Fibroblast of skin of left biceps (primary cell): ENCODE data around the gene RMND1.
"Not testable (repeated sequence)": the region's sequence is repeated elsewhere in the genome, so short reads cannot be mapped to it uniquely, and the experiment has no call there.

Source experiments
- DNase-seq, 2 experiments: peaks; one replicate each; pipeline ENCODE4 v3.0.0-alpha.2; 2013; ENCODE audit warnings: low read depth in 2 of 2

The RMND1 gene

DNA sequence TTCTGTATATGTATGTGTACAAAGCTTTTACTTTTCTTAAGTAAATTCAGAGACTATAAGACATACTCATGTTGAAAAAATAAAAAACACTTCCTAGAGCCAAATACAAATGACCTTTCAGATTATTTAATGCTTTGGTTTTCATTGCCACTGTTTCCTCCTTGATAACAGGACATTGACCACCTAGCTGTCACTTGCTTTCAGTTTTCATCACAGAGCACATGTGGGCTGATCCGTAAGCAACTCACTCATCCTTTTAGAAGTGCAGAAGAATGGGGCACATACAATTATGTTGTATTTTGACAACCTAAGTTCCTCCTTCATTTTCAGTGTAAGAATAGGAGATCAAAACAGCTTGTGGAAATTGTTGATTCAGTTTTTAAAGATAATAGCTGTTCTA lies 66.7 kb downstream of the RMND1 start:
- no peak for DNase-seq

DNA sequence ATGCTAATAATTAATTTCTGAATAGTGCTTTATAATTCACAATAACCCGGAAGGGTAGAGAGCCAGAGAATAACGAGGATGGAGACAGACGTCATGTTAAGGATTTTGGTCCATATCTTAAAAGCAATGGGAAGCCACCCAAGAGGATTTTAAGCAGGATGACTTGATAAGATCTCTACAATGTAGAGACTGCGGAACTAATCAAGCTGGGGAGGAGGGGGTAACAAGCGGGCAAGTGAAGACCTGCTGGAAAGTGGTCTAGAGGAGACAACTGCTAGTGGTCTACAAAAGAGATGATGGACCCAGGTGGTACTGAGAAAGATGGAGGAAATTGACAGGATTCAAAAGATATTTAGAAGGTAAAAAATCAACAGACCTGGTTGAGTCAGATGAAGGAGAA lies 67.8 kb downstream of the RMND1 start:
- no peak for DNase-seq

DNA sequence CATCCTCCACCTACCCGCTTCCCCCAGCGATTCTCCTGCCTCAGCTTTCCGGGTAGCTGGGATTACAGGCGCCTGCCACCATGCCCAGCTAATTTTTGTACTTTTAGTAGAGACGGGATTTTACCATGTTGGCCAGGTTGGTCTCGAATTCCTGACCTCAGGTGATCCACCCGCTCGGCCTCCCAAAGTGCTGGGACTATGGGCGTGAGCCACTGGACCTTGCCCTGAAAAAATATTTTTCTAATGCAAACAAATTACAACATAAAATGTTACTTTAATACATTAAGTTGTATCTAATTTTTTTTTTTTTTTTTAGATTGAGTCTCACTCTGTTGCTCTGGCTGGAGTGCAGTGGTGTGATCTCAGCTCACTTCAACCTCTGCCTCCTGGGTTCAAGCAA lies 69.3 kb downstream of the RMND1 start:
- DNase-seq: not testable (repeated sequence)

DNA sequence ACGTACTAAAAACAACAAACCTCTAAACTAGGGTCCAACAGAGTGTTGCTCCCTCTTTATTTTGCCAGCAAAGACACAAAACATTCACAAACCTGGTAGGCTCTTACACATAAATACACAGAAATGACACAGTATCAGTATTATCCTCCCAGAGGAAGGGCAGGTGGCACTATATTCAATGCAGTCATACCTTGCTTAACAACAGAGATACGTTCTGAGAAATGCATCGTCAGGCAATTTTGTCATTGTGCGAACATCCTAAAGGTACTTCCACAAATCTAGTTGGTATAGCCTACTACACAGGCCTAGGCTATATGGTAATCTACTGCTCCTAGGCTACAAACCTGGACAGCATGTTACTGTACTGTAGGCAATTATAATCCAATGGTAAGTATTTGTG lies 70.2 kb downstream of the RMND1 start:
- no peak for DNase-seq

DNA sequence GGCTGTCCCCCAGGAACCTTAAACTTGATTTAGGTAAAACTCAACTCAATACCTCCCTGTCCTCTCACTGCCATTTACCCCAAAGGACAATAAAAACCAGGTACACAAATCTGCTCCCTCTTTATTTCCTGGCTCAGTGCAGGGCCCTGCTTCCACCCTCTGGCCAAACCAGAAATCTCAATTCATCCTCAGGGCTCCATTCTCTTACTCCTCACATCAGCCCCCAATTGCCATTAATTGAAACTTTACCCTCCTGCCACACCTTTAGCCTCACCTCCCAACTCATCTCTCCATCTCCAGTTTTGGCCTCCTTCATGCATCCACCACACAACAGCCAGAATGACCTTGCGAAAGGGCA lies 71.1 kb downstream of the RMND1 start:
- DNase-seq: no peak

DNA sequence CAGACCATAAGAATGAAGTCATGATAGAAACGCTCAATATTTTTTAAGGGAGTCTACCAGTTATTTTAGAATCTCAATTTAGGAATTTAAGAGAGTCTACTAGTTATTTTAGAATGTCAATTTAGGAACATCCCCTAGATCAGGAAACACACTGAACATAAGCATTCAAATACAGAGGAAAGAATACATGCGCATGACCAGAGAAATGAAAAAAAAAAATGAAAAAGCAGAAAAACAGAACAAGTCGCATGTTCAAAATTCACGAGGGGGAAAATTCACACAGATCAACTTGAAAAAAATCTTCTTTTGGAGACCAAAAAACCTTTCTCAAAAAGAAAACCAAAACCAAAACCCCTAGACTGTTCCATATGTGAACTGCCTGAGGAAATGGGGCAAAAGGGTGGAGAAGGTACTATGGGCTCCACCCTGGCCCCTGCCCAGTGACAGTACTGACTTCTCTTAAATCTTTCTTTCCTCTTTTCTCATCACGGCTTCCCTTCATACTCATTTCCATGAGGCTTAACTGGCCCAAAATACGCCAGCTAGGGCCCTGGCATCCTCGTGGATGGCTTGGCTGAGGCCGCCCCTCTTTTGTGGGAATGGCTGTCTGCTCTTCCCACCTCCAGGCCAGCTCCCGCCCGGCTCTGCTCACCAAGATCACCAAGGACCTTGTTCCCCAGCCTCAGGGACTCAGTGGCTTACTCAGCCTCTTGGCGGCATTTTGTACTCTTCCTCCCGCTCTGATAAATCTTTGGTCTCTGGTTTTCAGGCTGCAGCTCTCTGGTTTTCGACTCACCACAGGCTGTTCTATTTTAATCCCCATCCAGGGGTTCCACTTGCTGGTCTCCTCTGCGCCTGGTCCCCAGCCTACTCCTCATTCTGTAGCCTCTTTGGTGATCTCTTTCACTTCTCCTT lies 71.7 kb downstream of the RMND1 start:
- no peak for DNase-seq

DNA sequence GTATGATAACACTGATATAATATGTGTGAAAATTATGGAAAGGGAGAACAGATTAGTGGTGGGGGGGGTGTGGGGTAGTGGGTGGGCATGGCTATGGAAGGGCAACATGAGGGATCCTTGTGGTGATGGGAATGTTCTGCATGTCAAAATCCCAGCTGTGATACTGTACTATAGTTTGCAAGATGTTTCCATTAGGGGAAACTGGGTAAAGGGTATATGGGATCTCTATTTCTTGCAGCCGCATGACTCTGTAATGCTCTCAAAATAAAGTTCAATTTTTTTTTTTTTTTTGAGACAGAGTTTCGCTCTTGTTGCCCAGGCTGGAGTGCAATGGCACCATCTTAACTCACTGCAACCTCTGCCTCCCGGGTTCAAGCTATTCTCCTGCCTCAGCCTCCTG lies 74.8 kb downstream of the RMND1 start:
- DNase-seq: no peak

DNA sequence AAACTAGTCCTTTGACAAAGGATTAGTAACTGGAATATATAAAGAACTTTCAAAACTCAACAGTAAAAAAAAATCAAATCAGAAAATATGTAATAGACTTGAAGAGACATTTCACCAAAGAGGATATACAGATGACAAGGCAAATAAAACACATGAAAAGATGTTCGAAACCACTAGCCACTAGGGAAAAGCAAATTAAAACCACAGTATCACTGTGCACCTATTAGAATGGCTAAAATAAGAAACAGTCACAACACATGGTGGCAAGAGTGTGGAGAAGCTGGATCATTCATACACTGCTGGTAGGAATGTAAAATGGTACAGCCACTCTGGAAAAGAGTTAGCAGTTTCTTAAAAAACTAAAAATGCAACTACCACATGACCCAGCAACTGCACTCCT lies 75.5 kb downstream of the RMND1 start:
- DNase-seq: no peak

DNA sequence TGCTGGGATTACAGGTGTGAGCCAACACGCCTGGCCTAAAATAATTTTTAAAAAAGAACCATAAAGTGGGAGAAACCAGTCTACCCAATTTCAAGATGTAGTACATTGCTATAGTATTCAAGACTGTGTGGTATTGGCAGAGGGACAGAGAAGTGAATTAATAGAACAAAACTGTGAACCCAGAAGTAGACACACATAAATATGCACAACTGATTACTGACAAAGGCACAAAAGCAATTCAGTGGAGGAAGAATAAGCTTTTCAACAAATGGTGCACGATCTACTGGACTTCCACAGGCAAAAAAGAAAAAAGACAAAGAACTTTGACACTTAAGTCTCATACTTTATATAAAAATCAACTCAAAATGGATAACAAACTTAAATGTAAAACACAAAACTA lies 76.1 kb downstream of the RMND1 start:
- DNase-seq: no peak

DNA sequence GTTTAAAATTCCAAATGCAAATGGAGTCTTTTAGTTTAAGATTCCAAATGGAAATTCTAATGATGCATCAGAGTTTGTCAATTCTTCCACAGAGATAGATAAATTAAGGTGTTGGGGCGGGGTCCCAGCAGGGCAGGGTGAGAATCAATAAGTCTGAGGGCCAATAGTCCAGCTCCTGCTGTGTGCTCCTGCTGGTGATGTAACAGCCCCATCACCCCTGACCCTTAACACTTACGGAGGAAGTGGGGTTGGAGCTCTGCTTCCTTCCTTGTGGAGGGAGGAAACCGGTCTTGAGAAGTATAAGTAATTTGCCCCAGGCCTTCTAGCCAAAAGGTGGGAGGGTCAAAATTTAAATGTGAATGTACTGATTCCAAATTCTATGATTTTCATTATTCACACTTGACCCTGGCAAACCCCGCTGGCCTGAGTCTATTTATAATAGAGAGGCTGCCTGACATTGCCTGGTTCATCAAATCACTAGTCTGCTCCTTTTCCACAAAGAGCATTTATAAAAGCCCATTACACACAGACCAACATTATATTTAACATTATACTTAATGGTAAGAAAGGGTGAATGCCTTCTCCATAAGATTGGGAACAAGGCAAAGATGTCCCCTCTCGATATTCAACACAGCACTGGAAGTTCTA lies 77.8 kb downstream of the RMND1 start:
- no peak for DNase-seq

DNA sequence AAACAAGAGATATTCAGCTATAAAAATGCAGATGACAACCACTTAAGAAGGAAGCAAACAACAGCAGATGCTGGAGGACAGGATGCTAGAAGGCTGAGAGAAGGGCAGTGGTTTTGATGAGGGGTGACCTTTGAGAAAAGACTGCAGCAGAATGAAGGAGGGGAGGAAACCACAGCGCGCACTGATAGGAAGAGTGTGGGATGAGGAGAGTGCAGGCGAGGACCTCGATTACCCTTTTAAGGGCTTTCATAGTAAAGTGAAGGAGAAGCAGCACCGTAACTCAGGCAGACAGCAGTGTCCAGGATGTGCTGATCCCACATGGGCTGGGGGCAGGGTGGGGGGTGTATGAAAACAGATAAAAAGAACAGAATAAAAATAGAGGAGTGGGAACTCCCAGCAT lies 79.8 kb downstream of the RMND1 start:
- DNase-seq: no peak

DNA sequence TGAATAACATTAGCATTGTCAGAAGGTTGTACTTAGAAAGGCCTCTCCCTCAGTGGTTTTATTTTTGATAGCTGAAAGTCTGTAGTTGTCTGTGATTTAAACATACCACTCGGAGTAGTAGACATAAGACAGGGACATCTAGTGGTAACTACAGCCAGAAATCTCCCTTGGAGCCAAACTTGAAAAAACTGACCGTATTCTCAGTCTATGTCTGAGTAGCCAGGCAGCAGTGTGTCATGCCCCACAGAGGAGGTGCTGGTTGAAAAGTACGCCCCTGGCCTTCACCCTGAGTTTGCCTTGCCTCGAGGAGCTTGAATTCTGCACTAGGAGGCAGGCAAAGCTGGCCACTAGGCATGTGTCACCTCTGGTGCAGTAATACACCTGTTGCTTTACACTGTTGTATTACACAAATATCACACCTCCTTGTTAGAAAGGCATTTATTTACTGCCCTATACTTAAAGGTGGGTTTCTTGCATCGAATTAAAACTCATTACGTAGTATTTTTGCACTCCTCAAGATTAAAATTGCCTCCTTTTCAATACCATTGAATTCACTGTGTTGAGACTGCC lies 81.3 kb downstream of the RMND1 start:
- no peak for DNase-seq

DNA sequence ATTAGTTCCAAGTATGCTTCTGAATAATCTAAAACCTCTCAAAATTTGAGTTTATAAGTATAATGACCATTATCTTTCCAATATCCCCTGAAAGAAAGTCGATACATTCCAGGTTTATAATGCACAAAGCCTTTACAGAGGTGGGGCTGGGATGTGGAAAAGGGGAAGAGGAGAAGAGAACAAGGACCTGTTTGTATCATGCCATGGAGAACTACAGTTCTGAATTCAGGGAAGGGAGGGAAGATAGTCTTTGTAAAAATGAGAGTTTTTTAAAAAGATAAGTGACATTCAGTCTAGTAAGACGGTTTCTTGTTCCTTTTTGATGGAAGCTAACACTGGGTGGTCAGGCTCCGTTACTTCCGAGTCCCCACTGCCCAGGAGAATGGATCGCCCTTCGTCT lies 86.7 kb downstream of the RMND1 start:
- DNase-seq: no peak

DNA sequence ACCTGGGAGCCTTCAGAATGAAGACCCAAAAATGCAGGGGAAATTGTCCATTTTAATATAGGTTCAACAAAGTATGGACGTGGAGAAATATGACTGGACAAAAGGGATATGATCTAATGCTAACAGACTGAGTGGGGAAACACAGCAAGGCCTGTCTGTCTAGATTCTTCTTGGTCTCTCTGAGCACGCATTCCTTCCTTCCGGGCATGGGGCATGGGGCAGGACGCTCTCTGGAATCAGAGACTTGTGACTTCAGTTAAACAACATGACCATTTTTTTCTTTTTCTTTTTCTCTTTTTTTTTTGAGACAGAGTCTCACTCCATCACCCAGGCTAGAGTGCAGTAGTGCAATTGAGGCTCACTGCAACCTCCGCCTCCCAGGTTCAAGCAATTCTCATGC lies 92.4 kb downstream of the RMND1 start:
- DNase-seq: no peak

DNA sequence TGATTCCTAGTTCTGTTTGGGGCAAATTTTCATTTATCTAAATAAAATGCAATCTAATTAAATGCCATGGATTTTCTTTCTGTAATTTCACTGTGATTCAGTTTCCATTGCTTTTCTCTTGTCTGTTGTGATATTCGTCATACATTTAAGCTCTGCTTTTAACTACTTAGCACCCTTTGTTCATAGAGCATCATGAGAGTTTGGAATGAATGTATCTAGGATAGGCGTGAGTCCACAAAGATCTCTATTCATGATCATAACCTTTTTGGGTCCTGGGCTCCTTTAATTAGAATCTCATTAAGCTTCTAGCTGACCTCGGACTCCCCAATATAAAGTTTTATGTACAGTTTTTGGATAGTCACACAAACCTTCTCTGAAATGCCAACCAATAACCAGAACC lies 93.5 kb downstream of the RMND1 start:
- DNase-seq: no peak

DNA sequence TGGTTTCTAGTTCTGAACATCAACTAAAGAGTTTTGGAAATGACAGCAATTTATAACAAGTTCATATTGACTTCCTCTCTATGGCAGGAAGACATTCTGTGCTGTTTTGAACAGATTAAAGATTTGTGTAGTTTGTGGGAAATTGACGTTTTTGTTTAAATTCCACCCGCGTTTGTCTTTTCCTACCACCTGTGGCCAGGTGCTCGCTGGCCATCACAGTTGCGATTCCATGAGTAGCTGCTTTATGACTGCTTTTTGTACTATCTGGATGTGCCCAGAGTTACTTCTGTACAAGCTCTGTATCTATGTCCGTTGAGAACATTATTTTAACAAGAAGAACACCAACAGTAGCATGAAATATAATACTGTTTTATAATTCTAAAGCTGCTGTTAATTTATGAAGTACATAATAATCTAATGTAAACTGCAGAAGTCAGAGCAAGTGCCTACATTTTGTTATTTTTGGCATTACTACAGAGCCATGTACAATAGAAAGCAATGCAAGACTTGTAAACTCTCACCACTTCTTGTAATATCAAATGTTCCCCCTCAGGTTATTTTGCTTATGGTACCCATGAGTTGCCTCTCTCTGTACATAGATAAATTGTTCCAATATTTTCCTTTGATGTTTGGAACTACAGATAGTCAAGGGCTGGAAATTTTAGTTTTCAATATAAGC lies 94.0 kb downstream of the RMND1 start:
- no peak for DNase-seq

DNA sequence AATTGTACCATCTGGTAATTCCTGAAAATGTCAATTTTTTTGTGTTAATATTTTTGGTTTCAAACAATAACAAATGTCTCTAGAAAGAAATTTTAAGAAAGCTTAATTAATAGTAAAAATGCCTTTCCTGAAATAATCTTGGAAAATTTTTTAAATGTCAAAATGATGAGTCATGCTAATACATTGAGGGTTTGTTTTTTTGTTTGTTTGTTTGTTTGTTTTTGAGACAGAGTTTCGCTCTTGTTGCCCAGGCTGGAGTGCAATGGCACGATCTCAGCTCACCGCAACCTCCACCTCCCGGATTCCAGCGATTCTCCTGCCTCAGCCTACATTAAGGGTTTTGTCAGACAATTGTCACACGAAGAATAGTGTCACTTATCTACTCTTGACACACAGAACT lies 94.9 kb downstream of the RMND1 start:
- not testable (repeated sequence) for DNase-seq
